Osteoblast (primary cell): Measurements from ENCODE around the gene ZNF823. TPM values are rescaled to one million over a fixed set of nuclear protein-coding genes. Genes with fewer than 3 reads are reported as not detected.
A peak's percentile ranks its signal among the peaks of the same experiment; 100 is the strongest.

Source experiments
- DNase-seq: peaks from one replicate; pipeline ENCODE4 v3.0.0; 2011; ENCODE audit warnings: low spot score, mixed read lengths; ENCODE audit not compliant: insufficient read length; ENCODE audit errors: missing footprints
- H2AFZ ChIP-seq: 2 replicates; pipeline ENCODE4 v1.6.0; 2011; ENCODE audit warnings: mild to moderate bottlenecking, low read length
- H3K27ac ChIP-seq: 2 replicates; pipeline ENCODE4 v1.5.1; 2011; ENCODE audit warnings: mild to moderate bottlenecking, low read depth, low read length, moderate library complexity
- H3K27me3 ChIP-seq: 2 replicates; pipeline ENCODE4 v1.6.0; 2012; ENCODE audit warnings: mild to moderate bottlenecking, control low read depth, inconsistent platforms, low read length, moderate library complexity; ENCODE audit not compliant: insufficient read depth
- H3K36me3 ChIP-seq: 2 replicates; pipeline ENCODE4 v1.5.1; 2011; ENCODE audit warnings: mild to moderate bottlenecking, low read length, control low read depth, moderate library complexity; ENCODE audit not compliant: insufficient read depth
- H3K4me1 ChIP-seq: 2 replicates; pipeline ENCODE4 v1.5.1; 2011; ENCODE audit warnings: mild to moderate bottlenecking, low read length, control low read depth, moderate library complexity; ENCODE audit not compliant: insufficient read depth
- H3K4me2 ChIP-seq: 2 replicates; pipeline ENCODE4 v1.6.0; 2011; ENCODE audit warnings: mild to moderate bottlenecking, low read length; ENCODE audit not compliant: insufficient read depth
- H3K4me3 ChIP-seq: fragments of 200-600 bp; sonication (generic); 3 replicates; pipeline ENCODE4 v1.5.1; 2012; ENCODE audit warnings: mild to moderate bottlenecking, low read length, inconsistent platforms; ENCODE audit not compliant: insufficient read depth
- H3K79me2 ChIP-seq: 2 replicates; pipeline ENCODE4 v1.6.0; 2012; ENCODE audit warnings: mild to moderate bottlenecking, low read length, control low read depth, inconsistent platforms; ENCODE audit not compliant: insufficient read depth
- H3K9me3 ChIP-seq: 2 replicates; pipeline ENCODE4 v1.5.1; 2011; ENCODE audit warnings: low read depth, low read length, control low read depth
- H4K20me1 ChIP-seq: 2 replicates; pipeline ENCODE4 v1.6.0; 2012; ENCODE audit warnings: mild to moderate bottlenecking, low read length, control low read depth; ENCODE audit not compliant: insufficient read depth
- CTCF ChIP-seq: IDR thresholded peaks from 2 replicates; pipeline ENCODE4 v1.5.1; 2011; ENCODE audit warnings: mild to moderate bottlenecking, low read depth, low read length, moderate library complexity; ENCODE audit errors: extremely low read depth
- small RNA-seq: library from RNA; depleted of rRNA; stranded (forward); fragments of <200 nt; gene quantifications from one replicate; pipeline ENCODE3, GENCODE V24; 2012
- total RNA-seq: library from RNA; depleted of rRNA; stranded (reverse); fragments of >200 nt; gene quantifications from 2 replicates; pipeline ENCODE4 v1.2.3, GENCODE V29; 2012

The ZNF823 gene
- total RNA-seq, 1 donor: 6.2 TPM

GRCh38 chr19:11674067-11674492 is 64.7 kb downstream of the ZNF823 start:
- no peak for TF ChIP-seq CTCF
- peak overlapping the region; percentile 89 for H3K4me2 ChIP-seq

GRCh38 chr19:11673608-11674041 is 65.1 kb downstream of the ZNF823 start:
- peak; percentile 80 for TF ChIP-seq CTCF
- peak overlapping the region; percentile 89 for H3K4me2 ChIP-seq
- H3K4me1 ChIP-seq: peaks cover 3% of the 10 kb centered on the region
- no peaks in the 10 kb centered on the region for H3K9me3 ChIP-seq
- H3K4me3 ChIP-seq: peak overlapping the region; percentile 71
- no peaks in the 10 kb centered on the region for H4K20me1 ChIP-seq
- no peaks in the 10 kb centered on the region for H3K27me3 ChIP-seq
- H3K36me3 ChIP-seq: no peaks in the 10 kb centered on the region
- peak overlapping the region; percentile 90 for H2AFZ ChIP-seq
- no peaks in the 10 kb centered on the region for H3K79me2 ChIP-seq
- peak; percentile 95 for DNase-seq
- no peak overlapping the region for H3K27ac ChIP-seq

More at GRCh38 chr19:11674067-11674492, 64.7 kb downstream of the ZNF823 start:
- Histone ChIP-seq H3K79me2 (no peaks in the 10 kb centered on the region), H3K36me3 (no peaks in the 10 kb centered on the region), H3K27me3 (no peaks in the 10 kb centered on the region), H2AFZ (peak overlapping the region; percentile 90), H3K4me3 (peak overlapping the region; percentile 71), H3K9me3 (no peaks in the 10 kb centered on the region), H3K4me1 (peaks cover 3% of the 10 kb centered on the region), H3K27ac (no peak overlapping the region), H4K20me1 (no peaks in the 10 kb centered on the region)
- DNase-seq: no peak

Small RNA genes within 50 kb of the gene (small RNA-seq; reads per million reads assigned to genes)
- not detected for gene ZNF833P

Other genes with a start within 250 kb of the ZNF823 start
- 2.9 and 3.5 TPM in 2 replicates for gene ZNF653, start 233.1 kb downstream of the ZNF823 start, total RNA-seq
- 36.9 and 37.1 TPM in 2 replicates for gene ECSIT, start 209.8 kb downstream of the ZNF823 start, total RNA-seq
- 7.1 and 9.8 TPM in 2 replicates for gene CNN1, start 200.1 kb downstream of the ZNF823 start, total RNA-seq
- gene ELOF1, start 179.7 kb downstream of the ZNF823 start, total RNA-seq: 31.2 and 42.0 TPM in 2 replicates
- gene ACP5, start 161.3 kb downstream of the ZNF823 start, total RNA-seq: 0.59 and 2.5 TPM in 2 replicates
- gene ZNF627, start 141.5 kb downstream of the ZNF823 start, total RNA-seq: 18.9 and 20.3 TPM in 2 replicates
- 11.6 and 13.3 TPM in 2 replicates for gene ZNF441, start 28.1 kb upstream of the ZNF823 start, total RNA-seq
- 4.3 and 6.2 TPM in 2 replicates for gene ZNF491, start 59.6 kb upstream of the ZNF823 start, total RNA-seq
- gene ZNF440, start 75.3 kb upstream of the ZNF823 start, total RNA-seq: 10.6 and 11.2 TPM in 2 replicates
- 8.5 and 8.7 TPM in 2 replicates for gene ZNF439, start 109.8 kb upstream of the ZNF823 start, total RNA-seq
- gene ZNF69, start 148.8 kb upstream of the ZNF823 start, total RNA-seq: 14.1 and 14.8 TPM in 2 replicates
- gene ZNF700, start 186.2 kb upstream of the ZNF823 start, total RNA-seq: 9.4 and 10.6 TPM in 2 replicates
- 2.5 and 2.9 TPM in 2 replicates for gene ZNF763, start 226.1 kb upstream of the ZNF823 start, total RNA-seq